COLO668 (cell line): ENCODE results near the gene AFG1L.
"Not testable (repeated sequence)": the region's sequence is repeated elsewhere in the genome, so short reads cannot be mapped to it uniquely, and the experiment has no call there.

Experiments used
- DNase-seq: peaks from one replicate; lab custom pipeline; 2025; ENCODE audit not compliant: unreplicated experiment; lab: John Stamatoyannopoulos, UW

The AFG1L gene

GRCh38 chr6:108407904-108408827 lies 113.3 kb downstream of the AFG1L start:
- no peak for DNase-seq

GRCh38 chr6:108408861-108409260 lies 114.0 kb downstream of the AFG1L start:
- no peak for DNase-seq

GRCh38 chr6:108416047-108416833 lies 121.4 kb downstream of the AFG1L start:
- DNase-seq, result not testable (repeated sequence)

- DNase-seq, result no peak
Observed at GRCh38 chr6:108417027-108417426, 122.2 kb downstream of the AFG1L start.

- no peak for DNase-seq
Observed at GRCh38 chr6:108419474-108419873, 124.6 kb downstream of the AFG1L start.

GRCh38 chr6:108419934-108420609 lies 125.2 kb downstream of the AFG1L start:
- DNase-seq, result no peak

GRCh38 chr6:108421366-108421765 lies 126.5 kb downstream of the AFG1L start:
- DNase-seq, result no peak

GRCh38 chr6:108423982-108424705 lies 129.3 kb downstream of the AFG1L start:
- DNase-seq, result no peak

- DNase-seq, result no peak
Observed at GRCh38 chr6:108425428-108425827, 130.6 kb downstream of the AFG1L start.

- DNase-seq, result no peak
Observed at GRCh38 chr6:108432143-108432542, 137.3 kb downstream of the AFG1L start.

- no peak for DNase-seq
Observed at GRCh38 chr6:108432792-108433191, 137.9 kb downstream of the AFG1L start.

GRCh38 chr6:108434222-108434621 lies 139.4 kb downstream of the AFG1L start:
- DNase-seq, result no peak

GRCh38 chr6:108435391-108435790 lies 140.5 kb downstream of the AFG1L start:
- DNase-seq, result no peak

- no peak for DNase-seq
Observed at GRCh38 chr6:108436771-108437170, 141.9 kb downstream of the AFG1L start.

- no peak for DNase-seq
Observed at GRCh38 chr6:108437821-108438220, 143.0 kb downstream of the AFG1L start.

GRCh38 chr6:108438918-108439317 lies 144.1 kb downstream of the AFG1L start:
- no peak for DNase-seq

- no peak for DNase-seq
Observed at GRCh38 chr6:108441141-108441540, 146.3 kb downstream of the AFG1L start.

- no peak for DNase-seq
Observed at GRCh38 chr6:108442770-108443520, 148.1 kb downstream of the AFG1L start.

GRCh38 chr6:108446629-108447150 lies 151.8 kb downstream of the AFG1L start:
- no peak for DNase-seq

GRCh38 chr6:108448481-108448880 lies 153.6 kb downstream of the AFG1L start:
- no peak for DNase-seq
